H9 (cell line): Measurements from ENCODE around the gene BRD9. TPM values are rescaled to one million over a fixed set of nuclear protein-coding genes. Genes with fewer than 3 reads are reported as not detected.

Experiments
- DNase-seq: peaks from one replicate; pipeline ENCODE4 v3.0.0-alpha.2; 2017
- H2AFZ ChIP-seq: one replicate; pipeline ENCODE4 v1.6.1; 2013; ENCODE audit warnings: mild to moderate bottlenecking, low read length, control low read depth, moderate library complexity
- H2AK5ac ChIP-seq: 2 replicates; pipeline ENCODE4 v1.6.1; 2013; ENCODE audit warnings: low read length, control low read depth, mixed read lengths; ENCODE audit not compliant: insufficient read length
- H2BK120ac ChIP-seq: one replicate; pipeline ENCODE4 v1.6.1; 2013; ENCODE audit warnings: low read depth, mild to moderate bottlenecking, low read length, control low read depth, inconsistent platforms; ENCODE audit not compliant: poor library complexity, severe bottlenecking
- H2BK12ac ChIP-seq: 2 replicates; pipeline ENCODE4 v1.6.1; 2013; ENCODE audit warnings: low read length, control low read depth, mixed read lengths, low read depth; ENCODE audit not compliant: insufficient read length
- H2BK15ac ChIP-seq: 2 replicates; pipeline ENCODE4 v1.6.1; 2013; ENCODE audit warnings: low read depth, low read length, control low read depth
- H2BK20ac ChIP-seq: one replicate; pipeline ENCODE4 v1.6.1; 2013; ENCODE audit warnings: low read depth, mild to moderate bottlenecking, low read length, control low read depth, inconsistent platforms; ENCODE audit not compliant: poor library complexity, severe bottlenecking
- H2BK5ac ChIP-seq: 2 replicates; pipeline ENCODE4 v1.6.1; 2013; ENCODE audit warnings: low read length, control low read depth, mixed read lengths; ENCODE audit not compliant: insufficient read length
- H3K14ac ChIP-seq: 2 replicates; pipeline ENCODE4 v1.6.1; 2013; ENCODE audit warnings: low read length, control low read depth; ENCODE audit not compliant: insufficient read depth
- H3K18ac ChIP-seq: 2 replicates; pipeline ENCODE4 v1.6.1; 2013; ENCODE audit warnings: low read depth, mild to moderate bottlenecking, mixed read lengths, low read length, control low read depth; ENCODE audit not compliant: insufficient read length
- H3K23ac ChIP-seq: 2 replicates; pipeline ENCODE4 v1.6.1; 2013; ENCODE audit warnings: low read length, control low read depth, mixed read lengths, low read depth; ENCODE audit not compliant: insufficient read length
- H3K23me2 ChIP-seq: 2 replicates; pipeline ENCODE4 v1.6.1; 2013; ENCODE audit warnings: low read depth, mild to moderate bottlenecking, mixed read lengths, low read length, control low read depth; ENCODE audit not compliant: insufficient read length, poor library complexity, severe bottlenecking
- H3K27ac ChIP-seq: 2 replicates; pipeline ENCODE4 v1.5.1; 2013; ENCODE audit warnings: low read length, control low read depth, mixed read lengths, low read depth; ENCODE audit not compliant: insufficient read length
- H3K27me3 ChIP-seq: 2 replicates; pipeline ENCODE4 v1.6.1; 2013; ENCODE audit warnings: low read length, control low read depth, inconsistent platforms; ENCODE audit not compliant: insufficient read depth
- H3K4ac ChIP-seq: 2 replicates; pipeline ENCODE4 v1.6.1; 2013; ENCODE audit warnings: low read depth, mild to moderate bottlenecking, control low read depth, inconsistent platforms, low read length, moderate library complexity
- H3K4me1 ChIP-seq: 2 replicates; pipeline ENCODE4 v1.6.1; 2013; ENCODE audit warnings: low read length, control low read depth, inconsistent platforms; ENCODE audit not compliant: insufficient read depth
- H3K4me2 ChIP-seq: 2 replicates; pipeline ENCODE4 v1.6.1; 2013; ENCODE audit warnings: low read length, control low read depth, mixed read lengths; ENCODE audit not compliant: insufficient read length, insufficient read depth
- H3K56ac ChIP-seq: 2 replicates; pipeline ENCODE4 v1.6.1; 2013; ENCODE audit warnings: low read depth, mild to moderate bottlenecking, mixed read lengths, low read length, control low read depth; ENCODE audit not compliant: insufficient read length
- H3K79me1 ChIP-seq: 2 replicates; pipeline ENCODE4 v1.6.1; 2013; ENCODE audit warnings: low read depth, mild to moderate bottlenecking, moderate library complexity, low read length, control low read depth, inconsistent platforms; ENCODE audit not compliant: insufficient read depth, poor library complexity, severe bottlenecking
- H3K79me2 ChIP-seq: 2 replicates; pipeline ENCODE4 v1.6.1; 2013; ENCODE audit warnings: low read length, control low read depth, inconsistent platforms; ENCODE audit not compliant: insufficient read depth
- H3K9ac ChIP-seq: 2 replicates; pipeline ENCODE4 v1.6.1; 2013; ENCODE audit warnings: low read length, control low read depth, mixed read lengths; ENCODE audit not compliant: insufficient read length; ENCODE audit errors: extremely low read depth
- H3K9me3 ChIP-seq: one replicate; pipeline ENCODE4 v1.6.1; 2013; ENCODE audit warnings: low read depth, low read length, inconsistent platforms; ENCODE audit not compliant: control insufficient read depth
- H3T11ph ChIP-seq: one replicate; pipeline ENCODE4 v1.6.1; 2013; ENCODE audit warnings: mild to moderate bottlenecking, low read length, control low read depth, inconsistent platforms
- H4K20me1 ChIP-seq: one replicate; pipeline ENCODE4 v1.6.1; 2013; ENCODE audit not compliant: control insufficient read depth, insufficient read length, insufficient read depth
- H4K5ac ChIP-seq: 2 replicates; pipeline ENCODE4 v1.6.1; 2013; ENCODE audit warnings: low read depth, mild to moderate bottlenecking, mixed read lengths, low read length, control low read depth; ENCODE audit not compliant: insufficient read length
- H4K8ac ChIP-seq: replicated peaks from 2 replicates; pipeline ENCODE4 v1.6.1; 2013; ENCODE audit warnings: low read length, control low read depth, mixed read lengths, low read depth; ENCODE audit not compliant: insufficient read length
- H4K91ac ChIP-seq: 2 replicates; pipeline ENCODE4 v1.6.1; 2013; ENCODE audit warnings: low read depth, mild to moderate bottlenecking, moderate library complexity, mixed read lengths, low read length, control low read depth; ENCODE audit not compliant: insufficient read length
- H3K27ac Mint-ChIP-seq, 3 experiments: 2 replicates in 2 of 3; 3 replicates in 1 of 3; pipeline ENCODE4 v1.8.0; 2020 to 2021; ENCODE audit warnings: mixed read lengths in 3 of 3, mild to moderate bottlenecking in 1 of 3, moderate library complexity in 1 of 3
- H3K27me3 Mint-ChIP-seq: 2 replicates; pipeline ENCODE4 v1.8.0; 2021; ENCODE audit warnings: low read depth, mild to moderate bottlenecking, moderate library complexity, mixed read lengths
- H3K36me3 Mint-ChIP-seq, 3 experiments: 2 replicates in 2 of 3; 3 replicates in 1 of 3; pipeline ENCODE4 v1.8.0; 2020 to 2021; ENCODE audit warnings: low read depth in 3 of 3, mixed read lengths in 3 of 3; ENCODE audit not compliant: insufficient read depth in 1 of 3
- H3K4me1 Mint-ChIP-seq, 2 experiments: 2 replicates each; pipeline ENCODE4 v1.8.0; 2020; ENCODE audit warnings: mixed read lengths in 2 of 2
- H3K4me3 Mint-ChIP-seq, 2 experiments: 2 replicates in 1 of 2; 3 replicates in 1 of 2; pipeline ENCODE4 v1.8.0; 2020 to 2021; ENCODE audit warnings: mild to moderate bottlenecking in 2 of 2, mixed read lengths in 2 of 2, moderate library complexity in 1 of 2
- H3K9me3 Mint-ChIP-seq, 2 experiments: 2 replicates in 1 of 2; 3 replicates in 1 of 2; pipeline ENCODE4 v1.8.0; 2020; ENCODE audit warnings: mild to moderate bottlenecking in 2 of 2, mixed read lengths in 2 of 2, moderate library complexity in 1 of 2
- CTCF ChIP-seq: fragments of 200-600 bp; sonication (generic); conservative IDR thresholded peaks from 3 replicates; pipeline ENCODE4 v1.8.0; 2021; ENCODE audit warnings: antibody characterized with exemption, mild to moderate bottlenecking
- WGBS: extraction: QIAGEN DNeasy Blood & Tissue Kit; methylation state at CpG from one replicate; pipeline ENCODE4 v1.1.7; 2013; ENCODE audit warnings: missing lambda C conversion rate, low lambda C conversion rate, mixed read lengths; ENCODE audit not compliant: insufficient read length; ENCODE audit errors: extremely low coverage; 5-methylcytosine and 5-hydroxymethylcytosine counted together
- total RNA-seq: library from RNA; stranded (reverse); gene quantifications from 2 replicates; pipeline ENCODE4 v1.2.1, GENCODE V29; 2021

The BRD9 gene
- total RNA-seq, 1 experiment from 2014 or later, result 70.5 TPM

GRCh38 chr5:865168-865521 is 27.5 kb downstream of the BRD9 start:
- H3K4ac ChIP-seq, result no peak overlapping the region
- no peaks in the 10 kb centered on the region for H3K23me2 ChIP-seq

More at GRCh38 chr5:865168-865521, 27.5 kb downstream of the BRD9 start:
- H4K8ac ChIP-seq, result no peak overlapping the region
- H2AK5ac ChIP-seq, result no peak overlapping the region
- no peaks in the 10 kb centered on the region for H3K79me1 ChIP-seq
- H2AFZ ChIP-seq, result no peak overlapping the region
- no peak overlapping the region for H2BK120ac ChIP-seq
- H3K18ac ChIP-seq, result no peak overlapping the region
- H3K14ac ChIP-seq, result no peak overlapping the region
- H3K4me1 ChIP-seq, result no peaks in the 10 kb centered on the region
- no peak overlapping the region for H3K9ac ChIP-seq
- H3K23ac ChIP-seq, result no peak overlapping the region
- no peaks in the 10 kb centered on the region for H3K9me3 Mint-ChIP-seq
- peaks cover 40 to 83% (median 55%) of the 10 kb centered on the region in 3 experiments; a peak in 6 of 7 replicates for H3K36me3 Mint-ChIP-seq
- no CpG with 5 or more reads among the region's 24 CpGs for WGBS
- H2BK5ac ChIP-seq, result no peak overlapping the region
- no peak overlapping the region for H4K5ac ChIP-seq
- H2BK15ac ChIP-seq, result no peak overlapping the region
- no peak overlapping the region for H2BK20ac ChIP-seq
- no peak overlapping the region for H3K27ac Mint-ChIP-seq
- no peaks in the 10 kb centered on the region for H3K27me3 ChIP-seq
- H2BK12ac ChIP-seq, result no peak overlapping the region
- TF ChIP-seq CTCF, result no peak
- no peak overlapping the region for H3K56ac ChIP-seq
- H3K4me1 Mint-ChIP-seq, result peaks cover 0 to 6% of the 10 kb centered on the region in 2 experiments; a peak in 3 of 4 replicates
- no peak overlapping the region for H3K27ac ChIP-seq
- no peak overlapping the region for H3K4me2 ChIP-seq
- H4K91ac ChIP-seq, result no peak overlapping the region
- H3K9me3 ChIP-seq, result no peaks in the 10 kb centered on the region
- peaks cover 2% of the 10 kb centered on the region for H4K20me1 ChIP-seq
- H3K79me2 ChIP-seq, result no peaks in the 10 kb centered on the region
- H3K4me3 Mint-ChIP-seq, result no peak overlapping the region
- DNase-seq, result no peak
- no peaks in the 10 kb centered on the region for H3K27me3 Mint-ChIP-seq
- H3T11ph ChIP-seq, result no peak overlapping the region
